ENCODE data around the gene HEATR5A.
"Not testable (repeated sequence)": the region's sequence is repeated elsewhere in the genome, so short reads cannot be mapped to it uniquely, and the experiment has no call there.

The HEATR5A gene

GRCh38 chr14:31294746-31295405 is 125.5 kb downstream of the HEATR5A start:
- no peak overlapping the region for H3K27ac Mint-ChIP-seq
- no peak for DNase-seq
- H3K4me1 Mint-ChIP-seq, result no peaks in the 10 kb centered on the region
- H3K4me3 Mint-ChIP-seq, result no peak overlapping the region
- no peak for ATAC-seq
- H3K9me3 Mint-ChIP-seq, result no peaks in the 10 kb centered on the region
- H3K27me3 Mint-ChIP-seq, result no peaks in the 10 kb centered on the region

DNA sequence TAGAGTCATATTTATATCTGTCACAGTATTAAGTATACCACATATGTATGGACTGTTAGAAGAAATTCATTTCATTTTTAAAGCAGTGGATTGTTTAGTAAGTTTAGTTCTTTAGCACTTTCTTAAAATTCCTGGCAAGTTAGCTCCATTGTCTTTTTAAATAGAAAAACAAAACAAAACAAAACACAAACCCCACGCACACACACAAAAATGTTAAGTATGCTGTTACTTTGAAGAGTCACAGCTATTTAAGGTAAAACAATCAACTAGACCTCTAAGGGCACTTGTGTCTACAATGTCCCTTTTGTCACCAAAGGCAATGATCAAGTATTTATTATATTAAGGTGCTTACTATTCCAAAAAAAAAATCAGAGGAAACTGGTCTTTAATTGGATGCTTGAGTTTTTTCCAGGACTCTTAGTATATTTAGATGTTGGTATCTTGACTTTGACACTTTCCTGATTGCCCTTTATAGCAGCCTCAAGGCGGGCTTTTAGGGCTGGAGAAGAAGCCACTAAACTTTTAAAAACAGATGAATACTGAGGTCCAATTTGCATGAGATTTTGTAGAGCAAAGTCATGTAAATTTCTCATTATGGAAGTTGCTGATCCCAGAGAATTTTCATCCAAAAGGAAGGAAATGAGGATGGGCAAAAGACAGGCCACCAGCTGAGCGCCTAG is 127.3 kb downstream of the HEATR5A start:
- DNase-seq (no peak), ATAC-seq (no peak)
- H3K4me3 Mint-ChIP-seq, result no peak overlapping the region
- H3K27ac Mint-ChIP-seq, result no peak overlapping the region
- no peaks in the 10 kb centered on the region for H3K27me3 Mint-ChIP-seq
- H3K4me1 Mint-ChIP-seq, result no peaks in the 10 kb centered on the region
- no peaks in the 10 kb centered on the region for H3K9me3 Mint-ChIP-seq

DNA sequence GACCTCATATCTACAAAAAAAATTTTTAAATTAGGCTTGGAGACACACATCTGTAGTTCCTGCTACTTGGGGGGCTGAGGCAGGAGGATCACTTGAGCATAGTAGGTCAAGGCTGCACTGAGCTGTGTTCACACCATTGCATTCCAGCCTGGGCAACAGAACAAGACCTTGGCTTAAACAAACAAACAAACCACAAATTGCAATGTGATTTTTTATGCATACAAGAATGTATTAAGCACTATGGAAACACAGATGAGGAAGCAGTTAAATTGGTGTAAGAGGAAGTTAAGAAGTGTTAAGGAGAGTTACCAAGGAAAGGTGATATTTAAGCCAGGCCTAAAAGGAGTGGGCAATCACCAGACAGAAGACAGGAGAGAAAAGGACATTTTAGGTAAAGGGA is 129.1 kb downstream of the HEATR5A start:
- peaks cover 0 to 12% of the 10 kb centered on the region in 2 donors for H3K9me3 Mint-ChIP-seq
- DNase-seq (no peak), ATAC-seq (no peak)
- no peaks in the 10 kb centered on the region for H3K27me3 Mint-ChIP-seq
- peak overlapping the region in 1 of 2 donors; percentile 44 for H3K27ac Mint-ChIP-seq
- H3K4me3 Mint-ChIP-seq, result no peak overlapping the region
- H3K4me1 Mint-ChIP-seq, result no peaks in the 10 kb centered on the region

DNA sequence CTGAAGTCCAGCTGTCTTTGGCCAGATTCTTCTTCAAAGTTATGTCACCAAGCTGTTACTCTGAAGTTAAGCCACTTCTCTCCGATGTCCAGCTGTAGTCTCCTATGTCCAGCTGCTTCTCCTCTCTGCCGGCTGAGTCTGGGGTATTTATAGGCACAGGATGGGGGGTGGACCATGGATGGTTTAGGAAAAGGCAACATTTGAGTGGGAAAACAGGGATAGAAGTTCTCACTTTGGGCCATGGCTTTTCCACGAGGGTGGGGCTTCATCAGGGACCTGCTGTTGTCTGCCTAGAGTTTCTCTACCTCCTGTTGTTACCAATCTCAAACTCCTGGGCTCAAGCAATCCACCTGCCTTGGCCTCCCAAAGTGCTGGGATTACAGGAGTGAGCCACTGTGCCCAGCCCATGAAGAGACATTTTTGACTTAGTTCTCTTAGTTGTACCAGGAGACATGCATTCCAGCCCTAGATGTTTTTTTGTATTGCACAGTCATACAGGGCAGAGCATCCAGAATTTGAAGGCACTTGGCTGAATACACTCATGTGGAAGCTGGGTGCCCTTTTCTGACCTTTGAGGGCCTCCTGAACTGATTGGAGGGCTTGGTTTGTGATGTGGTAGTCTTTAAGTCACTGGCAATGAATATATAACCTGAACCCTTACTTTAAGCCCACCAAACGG is 132.9 kb downstream of the HEATR5A start:
- DNase-seq (no peak), ATAC-seq (no peak)
- peaks cover 6% of the 10 kb centered on the region for H3K4me1 Mint-ChIP-seq
- H3K9me3 Mint-ChIP-seq, result peaks cover 0 to 12% of the 10 kb centered on the region in 2 donors
- no peak overlapping the region for H3K4me3 Mint-ChIP-seq
- H3K27me3 Mint-ChIP-seq, result no peaks in the 10 kb centered on the region
- H3K27ac Mint-ChIP-seq, result no peak overlapping the region

GRCh38 chr14:31286456-31287293 is 133.7 kb downstream of the HEATR5A start:
- ATAC-seq (peak; percentile 46), DNase-seq (no peak)
- no peak overlapping the region for H3K4me3 Mint-ChIP-seq
- no peaks in the 10 kb centered on the region for H3K27me3 Mint-ChIP-seq
- H3K4me1 Mint-ChIP-seq, result peaks cover 6% of the 10 kb centered on the region
- H3K9me3 Mint-ChIP-seq, result peaks cover 0 to 12% of the 10 kb centered on the region in 2 donors
- H3K27ac Mint-ChIP-seq, result no peak overlapping the region

GRCh38 chr14:31283578-31284252 is 136.6 kb downstream of the HEATR5A start:
- Mint-ChIP-seq H3K4me1 (peaks cover 6% of the 10 kb centered on the region), H3K27ac (no peak overlapping the region), H3K4me3 (no peak overlapping the region), H3K27me3 (no peaks in the 10 kb centered on the region), H3K9me3 (peaks cover 0 to 12% of the 10 kb centered on the region in 2 donors)
- peak; percentile 48 for ATAC-seq
- no peak for DNase-seq

GRCh38 chr14:31283153-31283552 is 137.2 kb downstream of the HEATR5A start:
- Mint-ChIP-seq H3K4me3 (no peak overlapping the region), H3K27ac (no peak overlapping the region), H3K27me3 (no peaks in the 10 kb centered on the region), H3K4me1 (peaks cover 6% of the 10 kb centered on the region), H3K9me3 (peaks cover 0 to 12% of the 10 kb centered on the region in 2 donors)
- ATAC-seq (no peak), DNase-seq (no peak)

- ATAC-seq, result no peak
- Mint-ChIP-seq H3K9me3 (peaks cover 6 to 11% of the 10 kb centered on the region in 2 donors), H3K27ac (no peak overlapping the region), H3K4me1 (peaks cover 6% of the 10 kb centered on the region), H3K27me3 (no peaks in the 10 kb centered on the region), H3K4me3 (no peak overlapping the region)
- no peak for DNase-seq
Observed at GRCh38 chr14:31280871-31281220, 139.5 kb downstream of the HEATR5A start.

DNA sequence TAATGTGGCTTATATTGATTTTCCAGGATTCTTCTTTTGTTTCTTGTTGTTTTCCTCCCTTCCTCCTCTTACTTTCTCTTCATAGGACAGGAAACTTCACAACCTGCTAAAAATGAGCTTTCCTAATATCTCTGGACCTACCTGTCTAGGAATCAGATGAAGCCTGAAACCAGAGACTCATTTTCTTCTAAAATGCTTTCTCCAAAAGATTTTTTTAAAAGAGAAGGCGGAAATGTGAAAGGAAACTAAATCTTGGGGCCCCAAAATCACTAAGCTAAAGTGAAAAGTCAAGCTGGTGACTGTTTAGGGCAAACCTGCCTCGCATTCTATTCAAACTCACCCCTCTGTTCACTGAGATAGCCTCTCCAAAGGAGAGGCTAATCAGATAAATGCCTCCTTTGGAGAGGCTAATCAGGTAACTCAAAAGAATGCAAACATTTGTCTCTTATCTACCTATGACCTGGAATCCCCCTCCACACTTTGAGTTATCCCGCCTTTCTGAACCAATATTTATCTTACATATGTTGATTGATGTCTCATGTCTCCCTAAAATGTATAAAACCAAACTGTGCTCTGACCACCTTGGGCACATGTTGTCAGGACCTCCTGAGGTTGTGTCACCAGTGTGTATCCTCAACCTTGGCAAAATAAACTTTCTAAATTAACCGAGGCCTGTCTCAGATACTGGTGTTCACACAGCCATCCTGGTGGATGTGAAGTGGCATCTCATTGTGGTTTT is 140.0 kb downstream of the HEATR5A start:
- Mint-ChIP-seq H3K4me1 (peaks cover 6% of the 10 kb centered on the region), H3K9me3 (peaks cover 6 to 11% of the 10 kb centered on the region in 2 donors), H3K4me3 (no peak overlapping the region), H3K27me3 (no peaks in the 10 kb centered on the region), H3K27ac (no peak overlapping the region)
- no peak for DNase-seq
- ATAC-seq, result no peak

DNA sequence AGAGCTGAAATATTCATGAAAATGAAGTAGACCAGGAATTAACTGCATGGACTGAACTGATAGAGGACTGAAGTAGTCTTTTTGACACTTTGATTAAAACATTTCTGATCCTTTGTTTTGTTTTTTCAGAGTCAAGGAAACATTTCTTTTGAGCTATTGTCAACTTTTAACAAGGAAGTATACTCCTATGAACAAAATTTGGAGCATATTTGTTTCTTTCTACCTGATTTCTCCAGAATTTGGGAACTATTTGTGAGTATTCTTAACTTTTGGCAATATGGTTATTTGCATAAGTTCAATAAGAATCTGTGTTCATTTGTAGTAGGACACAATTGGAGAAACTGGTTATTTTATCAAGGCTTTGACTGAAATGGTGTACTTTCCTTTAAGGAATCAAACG is 141.5 kb downstream of the HEATR5A start:
- no peaks in the 10 kb centered on the region for H3K27me3 Mint-ChIP-seq
- peaks cover 10 to 11% of the 10 kb centered on the region in 2 donors for H3K9me3 Mint-ChIP-seq
- H3K4me1 Mint-ChIP-seq, result peaks cover 6% of the 10 kb centered on the region
- ATAC-seq, result no peak
- no peak overlapping the region for H3K27ac Mint-ChIP-seq
- no peak overlapping the region for H3K4me3 Mint-ChIP-seq
- DNase-seq, result no peak

GRCh38 chr14:31277085-31277484 is 143.3 kb downstream of the HEATR5A start:
- no peak overlapping the region for H3K4me3 Mint-ChIP-seq
- H3K4me1 Mint-ChIP-seq, result peaks cover 7% of the 10 kb centered on the region
- DNase-seq (no peak), ATAC-seq (no peak)
- H3K27me3 Mint-ChIP-seq, result no peaks in the 10 kb centered on the region
- H3K27ac Mint-ChIP-seq, result no peak overlapping the region
- peaks cover 10 to 11% of the 10 kb centered on the region in 2 donors for H3K9me3 Mint-ChIP-seq

DNA sequence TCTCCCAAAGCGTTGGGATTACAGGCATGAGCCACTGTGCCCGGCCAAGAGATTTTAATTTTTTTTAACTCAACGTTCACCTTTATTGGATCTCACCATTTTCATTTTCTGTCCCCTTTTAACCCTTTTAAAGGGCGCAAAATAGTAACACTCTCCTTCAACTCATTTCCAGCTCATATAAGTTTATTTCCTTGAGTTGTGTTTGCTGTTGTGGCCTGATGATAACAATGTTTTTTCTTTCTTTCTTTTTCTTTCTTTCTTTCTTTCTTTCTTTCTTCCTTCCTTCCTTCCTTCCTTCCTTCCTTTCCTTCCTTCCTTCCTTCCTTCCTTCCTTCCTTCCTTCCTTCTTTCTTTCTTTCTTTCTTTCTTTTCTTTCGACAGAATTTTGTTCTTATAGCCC is 143.9 kb downstream of the HEATR5A start:
- H3K4me1 Mint-ChIP-seq, DNase-seq, H3K27me3 Mint-ChIP-seq, ATAC-seq, H3K27ac Mint-ChIP-seq, H3K4me3 Mint-ChIP-seq: not testable (repeated sequence)
- peaks cover 10 to 11% of the 10 kb centered on the region in 2 donors for H3K9me3 Mint-ChIP-seq

GRCh38 chr14:31275731-31276130 is 144.6 kb downstream of the HEATR5A start:
- H3K4me1 Mint-ChIP-seq, result peaks cover 7% of the 10 kb centered on the region
- ATAC-seq (no peak), DNase-seq (no peak)
- no peak overlapping the region for H3K4me3 Mint-ChIP-seq
- peaks cover 10 to 11% of the 10 kb centered on the region in 2 donors for H3K9me3 Mint-ChIP-seq
- H3K27me3 Mint-ChIP-seq, result no peaks in the 10 kb centered on the region
- H3K27ac Mint-ChIP-seq, result no peak overlapping the region

GRCh38 chr14:31271648-31272047 is 148.7 kb downstream of the HEATR5A start:
- ATAC-seq (no peak), DNase-seq (no peak)
- H3K4me1 Mint-ChIP-seq, result peaks cover 7% of the 10 kb centered on the region
- no peak overlapping the region for H3K4me3 Mint-ChIP-seq
- no peaks in the 10 kb centered on the region for H3K27me3 Mint-ChIP-seq
- H3K27ac Mint-ChIP-seq, result no peak overlapping the region
- peaks cover 17 to 19% of the 10 kb centered on the region in 2 donors for H3K9me3 Mint-ChIP-seq

Data from stimulated activated naive CD8-positive, alpha-beta T cell treated with anti-CD3 and anti-CD28 coated beads, Interleukin-15, amount 100 ng/mL, for 72 hours (primary cell).